HG02642 (cell line): ENCODE measurements around the gene WNT3.
"Not testable (repeated sequence)": the region's sequence is repeated elsewhere in the genome, so short reads cannot be mapped to it uniquely, and the experiment has no call there.

Source experiments
- ATAC-seq: cut with Tn5 transposase; IDR thresholded peaks from one replicate; pipeline ENCODE4 v1.9.1; 2021; ENCODE audit warnings: mild to moderate bottlenecking; ENCODE audit not compliant: unreplicated experiment, poor library complexity

Gene WNT3

GRCh38 chr17:46769531-46770438 lies 48.7 kb downstream of the WNT3 start:
- ATAC-seq, result no peak

- not testable (repeated sequence) for ATAC-seq
Observed at GRCh38 chr17:46768896-46769295, 49.6 kb downstream of the WNT3 start.

- no peak for ATAC-seq
Observed at GRCh38 chr17:46768540-46768870, 50.0 kb downstream of the WNT3 start.

- ATAC-seq, result no peak
Observed at GRCh38 chr17:46766493-46767491, 51.7 kb downstream of the WNT3 start.

DNA sequence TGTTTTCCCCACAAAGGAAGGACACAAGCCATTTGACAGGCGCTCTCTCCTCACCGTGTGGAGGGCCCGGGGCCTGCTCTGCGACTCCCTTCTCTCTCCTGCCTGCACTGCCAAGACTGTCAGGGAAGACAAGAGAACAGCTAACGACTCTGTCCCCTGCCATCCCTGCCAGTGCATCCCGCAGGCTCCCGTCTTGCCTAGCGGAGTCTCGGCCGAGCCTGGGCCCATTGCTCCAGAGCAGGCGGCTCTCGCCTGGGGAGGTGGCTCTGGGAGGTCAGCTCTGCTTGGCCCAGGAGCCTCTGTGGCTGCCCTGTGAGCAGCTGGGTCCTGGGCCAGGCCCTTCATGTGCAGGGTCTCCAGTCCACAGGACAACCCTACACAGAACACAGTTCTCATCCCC lies 53.0 kb downstream of the WNT3 start:
- ATAC-seq, result no peak

DNA sequence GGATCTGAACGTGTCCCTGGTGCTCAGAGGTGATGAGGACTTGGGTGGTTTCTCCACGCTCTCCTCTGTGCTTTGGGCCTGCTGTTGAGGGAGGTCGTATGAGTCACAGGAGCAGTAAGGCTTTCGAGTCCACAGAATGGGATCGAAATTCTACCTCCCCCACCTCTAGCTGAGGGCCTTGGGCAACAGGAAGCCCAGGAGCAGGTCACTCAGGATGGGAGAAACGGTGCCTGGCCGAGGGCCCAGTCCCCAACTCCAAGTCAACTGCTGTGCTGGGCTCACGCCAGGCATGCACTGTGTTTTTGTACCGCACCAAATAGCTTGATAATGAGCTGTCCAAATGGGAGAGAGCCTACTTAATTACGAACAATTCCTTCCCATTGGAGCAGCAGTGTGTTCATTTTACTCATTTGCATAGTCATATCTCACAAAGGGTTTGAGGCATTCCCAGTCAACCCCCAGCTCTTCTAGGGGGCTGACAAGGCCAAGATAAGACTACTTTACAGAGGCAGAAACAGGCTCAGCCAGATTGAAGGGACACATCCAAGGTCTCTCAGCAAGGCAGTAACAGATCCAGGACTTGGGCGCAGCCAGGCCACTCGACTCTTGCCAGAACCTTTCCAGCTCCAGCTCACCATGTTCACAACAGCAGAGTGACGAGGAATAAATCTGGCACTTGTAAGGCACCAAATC lies 53.6 kb downstream of the WNT3 start:
- no peak for ATAC-seq

GRCh38 chr17:46764000-46764708 lies 54.3 kb downstream of the WNT3 start:
- no peak for ATAC-seq

DNA sequence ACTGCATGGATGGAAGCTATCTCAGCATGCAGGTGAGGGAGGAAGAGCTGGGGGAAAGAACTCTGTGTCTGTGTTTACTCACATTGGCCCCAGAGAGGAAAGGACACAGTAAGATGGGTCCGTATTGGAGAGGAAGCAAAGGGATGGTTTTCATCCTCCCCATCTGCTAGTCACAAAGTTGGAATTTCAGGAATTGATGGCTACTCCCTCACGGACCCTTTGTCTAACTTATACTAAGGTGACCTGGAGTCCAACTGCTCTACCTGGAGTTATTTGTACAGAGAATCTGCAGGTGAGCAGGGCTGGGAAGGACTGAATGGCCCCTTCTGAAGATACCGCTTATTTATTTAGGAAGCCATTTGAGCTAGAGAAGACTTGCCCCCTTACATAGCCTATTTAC lies 55.1 kb downstream of the WNT3 start:
- no peak for ATAC-seq

- no peak for ATAC-seq
Observed at GRCh38 chr17:46759141-46759540, 59.4 kb downstream of the WNT3 start.

DNA sequence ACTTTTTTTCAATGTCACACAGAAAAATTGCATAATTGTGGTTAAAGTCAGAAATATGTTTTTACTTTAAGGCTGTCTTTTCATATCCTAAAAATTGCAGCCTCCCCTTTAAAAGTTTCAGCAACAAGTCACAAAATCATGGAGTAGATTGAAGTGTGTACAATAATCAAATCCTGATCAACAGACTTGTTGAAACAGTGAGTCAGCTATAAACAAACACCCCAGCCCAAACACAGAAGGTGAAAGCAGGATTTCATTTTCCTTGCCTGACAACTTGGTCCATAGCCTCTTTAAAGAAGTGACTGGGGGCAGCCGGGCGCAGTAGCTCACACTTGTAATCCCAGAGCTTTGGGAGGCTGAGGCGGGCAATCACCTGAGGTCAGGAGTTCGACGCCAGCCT lies 59.9 kb downstream of the WNT3 start:
- ATAC-seq, result no peak

DNA sequence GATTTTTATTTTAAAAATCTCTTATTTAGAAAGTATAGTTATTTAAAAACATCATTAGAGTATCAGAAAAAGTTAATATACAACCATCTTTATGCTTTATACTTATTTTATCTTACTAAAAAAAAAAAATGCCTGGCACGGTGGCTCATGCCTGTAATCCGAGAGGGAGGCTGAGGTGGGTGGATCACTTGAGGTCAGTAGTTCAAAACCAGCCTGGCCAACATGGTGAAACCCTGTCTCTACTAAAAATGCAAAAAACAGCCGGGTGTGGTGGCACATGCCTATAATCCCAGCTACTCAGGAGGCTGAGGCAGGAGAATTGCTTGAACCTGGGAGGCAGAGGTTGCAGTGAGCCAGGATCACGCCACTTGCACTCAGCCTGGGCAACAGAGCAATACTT lies 60.9 kb downstream of the WNT3 start:
- not testable (repeated sequence) for ATAC-seq

DNA sequence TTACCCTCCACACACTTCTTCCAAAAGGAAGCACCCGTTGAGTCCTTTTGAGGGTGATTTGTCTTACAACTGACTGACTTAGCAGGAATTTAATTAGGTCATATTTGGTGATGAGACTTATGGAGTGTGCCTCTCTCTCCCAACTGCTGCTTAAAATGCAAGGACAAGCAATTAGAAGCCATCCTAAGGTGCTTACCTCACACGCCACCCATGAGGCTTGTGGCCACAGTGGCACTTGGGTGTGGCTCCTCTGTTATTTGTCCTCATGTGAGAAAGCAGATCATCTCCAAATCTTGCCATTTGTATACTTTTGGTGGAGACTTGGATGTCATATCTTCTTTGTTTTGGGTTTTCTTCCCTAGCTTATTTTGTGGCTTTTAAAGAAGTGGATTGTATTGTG lies 61.6 kb downstream of the WNT3 start:
- ATAC-seq, result no peak

DNA sequence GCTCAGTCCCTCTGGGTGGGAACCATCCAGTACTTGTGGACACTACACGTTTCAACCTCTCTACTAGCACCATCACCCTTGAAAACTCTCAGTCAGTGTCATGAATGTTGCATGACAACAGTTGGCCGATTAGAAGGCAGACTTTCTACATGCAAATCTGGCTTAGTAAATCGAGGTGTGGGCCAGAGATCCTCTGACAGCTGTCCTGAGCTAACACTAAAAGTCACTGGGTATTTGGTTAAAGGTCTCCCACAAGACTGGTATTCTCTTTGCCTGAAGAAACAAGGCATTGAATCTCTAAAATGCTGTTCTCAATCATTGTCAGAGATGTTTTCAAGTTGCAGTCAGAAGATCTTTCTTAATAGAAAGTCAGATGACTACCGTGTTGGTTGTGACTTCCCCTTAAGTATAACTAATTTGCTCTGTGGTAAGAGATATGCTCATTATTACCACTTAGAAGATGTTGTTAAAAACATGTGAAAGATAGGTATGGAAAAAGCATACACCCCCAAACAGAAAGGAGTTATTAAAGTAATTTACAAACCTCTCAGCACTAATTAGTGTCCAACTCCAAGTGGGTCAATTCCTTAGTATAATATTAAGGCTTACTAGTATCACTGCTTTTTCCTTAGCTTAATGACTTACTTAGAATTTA lies 62.3 kb downstream of the WNT3 start:
- ATAC-seq, result no peak

DNA sequence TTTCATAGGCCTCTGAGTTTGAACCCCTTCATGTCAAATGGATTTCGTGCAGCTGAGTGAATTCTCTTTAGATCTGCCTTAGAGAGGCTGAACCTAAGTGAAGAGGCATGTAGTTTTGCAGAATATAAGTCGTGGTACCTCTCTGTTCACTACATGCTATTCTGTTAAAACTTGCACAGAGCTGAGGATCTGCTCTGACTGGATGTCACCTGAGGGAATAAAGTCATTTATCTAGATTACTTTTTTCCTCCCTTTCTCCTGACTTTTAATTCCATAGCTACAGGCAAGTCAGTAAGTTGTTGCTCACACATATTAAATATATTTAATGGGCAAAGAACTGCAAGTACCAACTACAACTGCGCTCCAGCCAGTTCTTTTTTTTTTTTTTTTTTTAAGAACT lies 64.7 kb downstream of the WNT3 start:
- no peak for ATAC-seq

GRCh38 chr17:46751425-46751824 lies 67.1 kb downstream of the WNT3 start:
- ATAC-seq, result no peak

DNA sequence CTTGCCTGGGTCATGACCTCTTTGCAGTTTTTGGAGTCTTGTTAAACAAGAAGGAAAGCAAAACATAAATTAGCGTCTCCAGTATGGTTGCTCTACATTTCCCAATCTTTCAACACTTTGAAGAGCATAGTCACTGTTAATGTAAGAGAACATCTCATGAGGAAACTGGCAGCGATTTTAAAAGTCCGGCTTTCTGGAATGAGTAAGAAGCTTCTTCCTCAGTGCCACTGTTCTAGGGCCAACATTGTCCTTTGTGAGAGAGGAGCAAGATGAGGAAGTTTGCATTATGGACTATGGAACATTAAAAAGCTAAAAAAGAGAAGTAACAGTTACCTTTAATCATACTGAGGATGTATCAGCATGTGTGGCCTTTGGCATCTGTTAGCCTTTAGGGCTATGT lies 73.1 kb downstream of the WNT3 start:
- no peak for ATAC-seq

- no peak for ATAC-seq
Observed at GRCh38 chr17:46744441-46744840, 74.1 kb downstream of the WNT3 start.

- no peak for ATAC-seq
Observed at GRCh38 chr17:46742565-46743270, 75.8 kb downstream of the WNT3 start.
